H1 (cell line): Measurements from ENCODE around the gene CHD3. TPM values are rescaled to one million over a fixed set of nuclear protein-coding genes. Genes with fewer than 3 reads are reported as not detected.

Source experiments
- BCL11A ChIP-seq, 2 experiments: IDR thresholded peaks; one replicate each; pipeline ENCODE4 v1.6.1; 2011; ENCODE audit warnings: low read depth in 2 of 2, low read length in 2 of 2, mild to moderate bottlenecking in 2 of 2
- BRCA1 ChIP-seq: IDR thresholded peaks from 2 replicates; pipeline ENCODE4 v1.6.1; 2012; ENCODE audit warnings: low read depth, low read length, improper control_type of control experiment
- CBX8 ChIP-seq: fragments of 300-800, 300-1000 bp; sonication (generic); IDR thresholded peaks from 2 replicates; pipeline ENCODE4 v1.7.1; 2016; ENCODE audit warnings: low read depth, low read length, borderline replicate concordance
- HDAC2 ChIP-seq, 2 experiments: fragments of 300-600 bp in 1 of 2; sonication (generic) in 1 of 2; IDR thresholded peaks; 2 replicates each; pipeline ENCODE4 v1.6.1; 2011 to 2012; ENCODE audit warnings: low read depth in 2 of 2, low read length in 2 of 2, mild to moderate bottlenecking in 2 of 2, moderate library complexity in 2 of 2, borderline replicate concordance in 1 of 2, inconsistent platforms in 1 of 2
- HDAC6 ChIP-seq: IDR thresholded peaks from one replicate; pipeline ENCODE4 v1.7.1; 2012; ENCODE audit warnings: low read depth, mild to moderate bottlenecking, inconsistent platforms, low read length, moderate library complexity
- JUND ChIP-seq: IDR thresholded peaks from 2 replicates; pipeline ENCODE4 v1.6.1; 2011; ENCODE audit warnings: mild to moderate bottlenecking, improper control_type of control experiment, low read length
- KDM1A ChIP-seq: fragments of 200-600, 300-600 bp; sonication (generic); IDR thresholded peaks from 2 replicates; pipeline ENCODE4 v1.7.1; 2016; ENCODE audit warnings: mild to moderate bottlenecking, low read length, borderline replicate concordance
- KDM4A ChIP-seq: IDR thresholded peaks from one replicate; pipeline ENCODE4 v1.7.1; 2012; ENCODE audit warnings: low read depth, mild to moderate bottlenecking, moderate library complexity, low read length, inconsistent platforms; ENCODE audit not compliant: severe bottlenecking
- NRF1 ChIP-seq: IDR thresholded peaks from 2 replicates; pipeline ENCODE4 v1.6.1; 2011; ENCODE audit warnings: mild to moderate bottlenecking, low read depth, low read length, improper control_type of control experiment
- PHF8 ChIP-seq: fragments of 200-600 bp; sonication (generic); conservative IDR thresholded peaks from 2 replicates; pipeline ENCODE4 v1.7.1; 2012; ENCODE audit warnings: low read depth, mild to moderate bottlenecking, inconsistent platforms, low read length, moderate library complexity
- RBBP5 ChIP-seq: IDR thresholded peaks from 2 replicates; pipeline ENCODE4 v1.7.1; 2012; ENCODE audit warnings: low read depth, mild to moderate bottlenecking, inconsistent platforms, low read length, moderate library complexity, borderline replicate concordance
- RFX5 ChIP-seq: IDR thresholded peaks from 2 replicates; pipeline ENCODE4 v1.6.1; 2011; ENCODE audit warnings: low read depth, low read length, improper control_type of control experiment, borderline replicate concordance
- RNF2 ChIP-seq: fragments of 200-900, 300-1000 bp; sonication (generic); IDR thresholded peaks from 2 replicates; pipeline ENCODE4 v1.7.1; 2016; ENCODE audit warnings: borderline replicate concordance, low read depth, mild to moderate bottlenecking, antibody characterized with exemption, low read length; ENCODE audit not compliant: poor library complexity, severe bottlenecking; ENCODE audit errors: missing control alignments
- RXRA ChIP-seq: IDR thresholded peaks from 2 replicates; pipeline ENCODE4 v1.6.1; 2011; ENCODE audit warnings: low read depth, mild to moderate bottlenecking, low read length, moderate library complexity; ENCODE audit not compliant: insufficient read depth
- SP2 ChIP-seq: IDR thresholded peaks from 2 replicates; pipeline ENCODE4 v1.6.1; 2012; ENCODE audit warnings: mild to moderate bottlenecking, low read length, inconsistent platforms
- SRF ChIP-seq: IDR thresholded peaks from 2 replicates; pipeline ENCODE4 v1.6.1; 2011; ENCODE audit warnings: mild to moderate bottlenecking, low read depth, low read length, moderate library complexity
- TAF1 ChIP-seq: IDR thresholded peaks from 2 replicates; pipeline ENCODE4 v1.6.1; 2011; ENCODE audit warnings: mild to moderate bottlenecking, low read depth, low read length
- TAF7 ChIP-seq: optimal IDR thresholded peaks from 2 replicates; pipeline ENCODE3; 2011; ENCODE audit warnings: low read depth, mild to moderate bottlenecking, inconsistent platforms, low read length, moderate library complexity, borderline replicate concordance
- TEAD4 ChIP-seq: IDR thresholded peaks from 2 replicates; pipeline ENCODE4 v1.6.1; 2012; ENCODE audit warnings: low read depth, low read length, inconsistent platforms, mixed read lengths
- ZNF274 ChIP-seq: IDR thresholded peaks from 2 replicates; pipeline ENCODE4 v1.7.0; 2012; ENCODE audit warnings: low read length, borderline replicate concordance; ENCODE audit errors: extremely low read depth
- polyA plus RNA-seq, 7 experiments: library from polyadenylated mRNA; depleted of rRNA in 3 of 7; stranded (reverse) in 5 of 7; unstranded in 2 of 7; fragments of >200 nt in 5 of 7; fragments of 200-250 nt in 2 of 7; gene quantifications; 1 replicate in 5 of 7; 2 replicates in 1 of 7; 4 replicates in 1 of 7; pipeline versions ENCODE4 v1.2.1 to v1.2.3, GENCODE V29; 2011 to 2013; ENCODE audit warnings: missing spikeins in 2 of 7, mixed read lengths in 2 of 7
- total RNA-seq: library from RNA; stranded (reverse); fragmentation: NEBNext Ultra II Directional; extraction: Animal tissue kit (Norgen Biotek cat#: 25700); gene quantifications from 2 replicates; pipeline ENCODE4 v1.2.1, GENCODE V29; 2021
- TF ChIP-seq, protein P1 (sequence below): IDR thresholded peaks from 2 replicates; pipeline ENCODE4 v1.6.1; 2012; ENCODE audit warnings: low read length, inconsistent platforms

Gene CHD3
- total and polyA plus RNA-seq, 2 of the 8 experiments (the other 6 are each of a cell fraction or from before 2014, with no cell fraction given): 12.3 to 12.9 TPM

DNA sequence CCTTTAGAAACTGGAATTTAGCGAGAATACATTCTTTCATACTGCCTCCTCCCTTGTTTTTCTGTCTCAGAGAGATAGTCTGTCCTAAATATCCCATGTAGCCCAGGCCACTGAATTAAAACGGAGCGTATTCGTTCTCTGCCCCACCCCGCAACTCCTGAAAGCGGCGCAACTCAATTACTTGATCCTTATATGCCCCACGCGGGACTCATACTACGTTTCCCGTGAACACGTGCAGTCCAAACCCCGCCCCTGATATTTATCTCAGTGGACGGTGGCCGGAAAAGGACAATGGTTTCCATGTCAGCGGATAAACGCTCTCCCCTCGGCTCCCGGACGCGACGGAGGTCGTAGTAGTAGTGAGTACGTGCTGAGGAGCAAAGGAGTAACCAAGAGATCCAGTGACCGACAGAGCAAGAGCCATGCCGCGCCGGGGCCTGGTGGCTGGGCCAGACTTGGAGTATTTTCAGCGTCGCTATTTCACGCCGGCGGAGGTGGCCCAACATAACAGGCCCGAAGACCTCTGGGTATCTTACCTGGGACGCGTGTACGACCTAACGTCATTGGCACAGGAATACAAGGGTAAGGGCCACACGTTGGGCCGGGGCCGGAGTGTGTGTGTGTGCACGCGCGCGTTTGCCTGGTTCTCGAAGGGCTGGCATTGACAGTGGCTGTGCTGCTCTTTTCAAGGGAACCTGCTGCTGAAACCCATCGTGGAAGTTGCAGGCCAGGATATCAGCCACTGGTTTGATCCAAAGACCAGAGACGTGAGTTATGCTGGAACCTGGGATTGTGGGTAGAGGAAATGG is 30.7 kb upstream of the CHD3 start, which contains the start of gene CYB5D1 (continued):
- TF ChIP-seq, protein P1, sequence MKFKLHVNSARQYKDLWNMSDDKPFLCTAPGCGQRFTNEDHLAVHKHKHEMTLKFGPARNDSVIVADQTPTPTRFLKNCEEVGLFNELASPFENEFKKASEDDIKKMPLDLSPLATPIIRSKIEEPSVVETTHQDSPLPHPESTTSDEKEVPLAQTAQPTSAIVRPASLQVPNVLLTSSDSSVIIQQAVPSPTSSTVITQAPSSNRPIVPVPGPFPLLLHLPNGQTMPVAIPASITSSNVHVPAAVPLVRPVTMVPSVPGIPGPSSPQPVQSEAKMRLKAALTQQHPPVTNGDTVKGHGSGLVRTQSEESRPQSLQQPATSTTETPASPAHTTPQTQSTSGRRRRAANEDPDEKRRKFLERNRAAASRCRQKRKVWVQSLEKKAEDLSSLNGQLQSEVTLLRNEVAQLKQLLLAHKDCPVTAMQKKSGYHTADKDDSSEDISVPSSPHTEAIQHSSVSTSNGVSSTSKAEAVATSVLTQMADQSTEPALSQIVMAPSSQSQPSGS: peak; percentile 85; the same call in 1 of the 2 replicates
- TF ChIP-seq CBX8 (no peak), PHF8 (peak; percentile 46), RNF2 (no peak), TEAD4 (0 out of 2 replicates have a peak, but pooled peaks have one; percentile 15), TAF7 (no peak), HDAC2 (IDR thresholded peaks at IDR 0.05; ENCODE audit: borderline replicate concordance in 1 of 2, low read depth in 2 of 2, low read length in 2 of 2) (peak; percentile 47 to 97; a peak in 3 of 4 replicates), BCL11A (IDR thresholded peaks at IDR 0.05; ENCODE audit: low read depth in 2 of 2, low read length in 2 of 2) (no peak), RBBP5 (peak; percentile 62), RXRA (no peak), JUND (no peak), HDAC6 (no peak), NRF1 (no peak), ZNF274 (no peak), KDM1A (no peak), SRF (no peak), SP2 (no peak), KDM4A (peak; percentile 27), RFX5 (no peak), TAF1 (no peak), BRCA1 (no peak)
